ENCODE measurements around the gene FRK.

The FRK gene

DNA sequence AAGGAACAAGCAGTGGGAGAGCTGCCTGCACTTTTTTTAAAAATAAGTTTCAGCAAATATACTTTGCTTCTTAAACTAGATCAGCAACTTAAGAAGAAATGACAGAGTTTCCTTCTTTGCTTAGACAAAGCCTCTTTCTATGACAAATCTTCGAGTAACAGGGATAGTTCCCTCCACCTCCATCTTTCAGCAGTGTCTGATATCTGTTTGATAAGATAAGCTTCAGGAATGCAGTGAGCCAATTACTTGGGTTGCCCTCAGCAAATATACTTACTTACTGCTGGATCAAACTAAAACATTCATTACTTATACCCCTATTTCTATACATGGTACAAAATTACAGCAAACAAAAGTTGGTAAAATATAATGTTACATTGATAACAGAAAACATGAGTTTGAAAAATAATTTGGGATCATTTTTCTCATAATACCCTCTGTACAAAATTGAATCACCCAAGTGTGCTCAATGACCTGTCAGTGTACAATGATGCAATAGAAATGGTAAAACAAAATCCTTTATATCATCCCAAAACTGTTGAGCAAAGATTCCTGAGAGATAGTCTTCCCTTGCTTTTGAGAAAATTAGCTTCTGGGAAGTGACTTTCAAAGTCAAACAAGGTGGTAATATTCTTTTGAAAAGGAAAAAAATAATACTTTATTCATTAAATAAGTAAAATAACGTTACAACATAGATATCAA is 24.5 kb downstream of the FRK start:
- in situ Hi-C loops (cut with MboI; ENCODE audit: low sequenced_read_pairs) = no loop called here

DNA sequence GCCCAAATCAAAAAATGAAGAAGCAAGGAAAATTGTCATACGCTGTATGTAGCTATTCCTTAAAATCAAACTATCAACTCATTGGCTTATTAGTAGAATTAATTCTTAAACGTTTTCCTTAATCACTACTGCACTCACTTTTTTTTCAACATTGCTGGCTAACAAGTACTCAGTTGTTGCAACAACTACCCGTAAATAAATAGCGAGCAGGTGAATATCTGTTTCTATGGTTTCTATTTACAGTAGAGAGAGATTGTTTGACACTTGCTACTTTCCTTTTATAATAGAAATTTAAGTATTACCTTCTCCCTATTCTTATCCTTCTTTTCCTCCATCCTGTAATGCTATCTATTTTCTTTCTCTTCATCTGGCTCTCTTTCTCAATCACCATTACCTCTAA is 25.1 kb downstream of the FRK start:
- in situ Hi-C loops (cut with MboI; ENCODE audit: low sequenced_read_pairs) = no loop called here

DNA sequence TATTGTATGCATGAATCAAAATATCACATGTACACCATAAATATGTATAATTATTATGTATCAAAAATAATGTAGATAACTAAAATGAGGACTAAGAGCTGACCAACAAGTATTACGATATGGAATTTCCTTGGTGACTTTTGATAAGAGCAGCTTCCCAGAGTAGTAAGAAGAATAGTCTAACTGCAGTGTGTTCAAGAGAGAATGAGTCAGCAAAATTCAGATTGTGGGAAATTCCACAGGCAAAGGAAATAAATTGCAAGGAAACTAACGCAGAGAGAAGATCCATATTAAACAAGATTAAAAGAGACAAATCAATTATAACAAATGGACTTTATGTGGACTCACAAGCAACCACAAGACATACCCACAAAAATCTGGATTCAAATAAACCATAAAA is 26.4 kb downstream of the FRK start:
- in situ Hi-C loops (cut with MboI; ENCODE audit: low sequenced_read_pairs) = no loop called here

DNA sequence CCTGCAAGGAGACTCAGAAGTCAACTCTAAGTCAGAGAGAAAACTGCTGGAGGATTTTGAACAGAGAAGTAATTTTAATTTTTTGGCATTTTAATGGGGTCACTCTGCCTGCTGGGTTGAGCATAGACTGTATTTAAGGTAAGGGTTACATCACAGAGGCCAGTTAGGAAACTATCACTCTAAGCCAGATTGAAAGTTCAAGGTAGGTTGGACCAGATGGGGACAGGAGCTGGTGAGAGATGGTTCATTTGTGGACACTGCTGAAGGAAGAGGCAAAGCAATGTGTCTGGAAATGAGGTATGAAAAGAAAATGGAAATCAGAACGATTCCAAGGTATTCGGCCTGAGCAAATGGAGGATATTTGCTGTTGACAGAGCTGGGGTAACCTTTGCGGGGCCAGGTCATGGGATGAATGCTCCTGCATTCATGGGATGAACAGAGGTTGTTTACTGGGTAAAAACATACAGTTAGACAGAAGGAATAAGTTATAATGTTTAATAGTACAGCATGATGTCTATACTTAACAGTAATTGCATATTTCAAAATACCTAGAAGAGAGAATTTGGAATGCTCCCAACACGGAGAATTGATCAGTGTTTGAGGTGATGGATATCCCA is 26.9 kb downstream of the FRK start:
- in situ Hi-C loops (cut with MboI; ENCODE audit: low sequenced_read_pairs) = no loop called here

DNA sequence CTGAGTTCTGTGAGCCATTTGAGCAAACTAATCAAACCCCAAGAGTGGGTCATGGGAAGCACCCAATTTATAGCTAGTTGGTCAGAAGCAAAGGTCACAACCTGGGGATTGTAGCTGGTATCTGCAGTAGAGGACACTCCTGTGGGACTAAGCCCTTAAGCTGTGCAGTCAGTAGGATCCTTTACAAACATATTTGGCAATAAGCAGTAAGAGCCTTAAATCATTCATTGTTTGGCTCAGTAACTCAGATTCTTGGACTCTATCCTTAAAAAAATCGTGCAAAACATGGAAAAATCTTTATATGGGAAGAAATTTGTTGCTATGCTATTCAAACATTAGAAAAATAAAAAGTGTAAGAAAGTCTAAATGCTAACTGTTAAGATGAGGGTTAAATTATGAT is 29.9 kb downstream of the FRK start:
- in situ Hi-C loops (cut with MboI; ENCODE audit: low sequenced_read_pairs) = no loop called here

DNA sequence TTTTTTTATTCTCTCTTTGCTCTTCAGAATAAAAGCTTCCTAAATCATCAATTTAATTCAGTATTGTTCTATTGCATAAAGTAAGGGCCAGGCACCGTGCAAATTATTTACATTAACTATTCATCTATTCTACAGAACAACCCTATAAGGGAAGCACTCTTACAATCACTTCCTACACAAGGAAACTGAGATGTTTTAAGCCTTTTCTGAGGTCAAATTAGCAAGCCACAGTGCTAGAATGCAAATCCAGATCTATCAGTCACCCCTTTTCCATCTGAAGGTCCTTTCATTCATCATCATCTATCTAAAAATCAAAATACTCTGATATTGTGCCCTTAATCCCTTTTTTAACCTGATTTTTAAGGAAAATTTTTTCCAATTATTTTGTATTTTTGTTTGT is 31.2 kb downstream of the FRK start:
- in situ Hi-C loops (cut with MboI; ENCODE audit: low sequenced_read_pairs) = no loop called here

DNA sequence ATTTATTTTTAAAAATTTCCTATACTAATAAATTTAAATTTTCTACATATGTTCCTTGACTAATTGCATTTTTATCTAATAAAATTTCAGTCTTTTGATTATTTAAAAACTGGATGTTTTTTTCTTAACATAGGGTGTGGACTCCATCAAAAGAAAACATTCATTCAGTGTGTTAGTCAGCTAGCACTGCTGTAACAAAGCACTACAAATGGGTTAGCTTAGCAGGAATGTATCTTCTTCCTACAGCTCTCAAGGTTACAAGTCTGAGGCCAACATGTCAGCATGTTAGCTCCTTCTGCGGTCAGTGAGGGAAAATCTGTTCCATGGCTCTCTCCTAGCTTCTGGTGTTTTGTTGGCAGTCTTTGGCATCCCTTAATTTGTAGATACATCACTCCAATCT is 32.5 kb downstream of the FRK start:
- in situ Hi-C loops (cut with MboI; ENCODE audit: low sequenced_read_pairs) = no loop called here

DNA sequence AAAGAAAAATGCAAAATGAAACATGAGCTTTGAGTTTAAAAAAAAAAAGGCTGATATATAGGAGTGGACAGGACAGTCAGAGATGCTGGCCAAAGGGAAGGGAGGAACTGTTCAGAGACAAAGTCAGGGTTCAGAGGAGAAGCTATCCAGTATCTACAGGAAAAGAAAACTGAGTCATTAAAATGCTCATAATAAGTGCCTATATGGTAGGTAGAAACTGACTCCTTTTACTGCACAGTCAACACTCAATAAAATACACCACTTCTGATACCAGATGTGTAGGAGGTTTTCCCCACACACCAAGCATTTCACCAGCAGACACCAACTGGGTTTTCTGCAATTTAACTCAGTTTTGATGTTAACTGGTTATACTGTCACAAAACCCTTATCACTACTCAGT is 32.9 kb downstream of the FRK start:
- in situ Hi-C loops (cut with MboI; ENCODE audit: low sequenced_read_pairs) = no loop called here

DNA sequence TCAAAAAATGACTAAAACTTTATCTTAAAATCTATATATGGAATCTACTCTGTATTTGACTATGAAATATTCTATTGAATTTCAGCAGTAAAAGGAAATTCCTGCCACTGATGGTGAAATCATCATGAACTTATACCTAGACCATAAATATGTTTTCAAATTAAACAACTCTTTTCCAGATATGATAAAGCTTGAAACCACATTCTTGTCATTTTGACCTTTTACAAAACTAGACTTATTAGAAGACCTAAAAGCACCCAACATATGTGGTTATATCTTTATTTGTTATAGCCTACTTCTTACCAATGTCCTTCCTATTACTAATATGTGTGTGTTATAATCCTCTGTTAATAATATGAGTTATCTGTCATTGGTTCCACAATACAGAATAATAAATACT is 35.3 kb downstream of the FRK start:
- in situ Hi-C loops (cut with MboI; ENCODE audit: low sequenced_read_pairs) = no loop called here

DNA sequence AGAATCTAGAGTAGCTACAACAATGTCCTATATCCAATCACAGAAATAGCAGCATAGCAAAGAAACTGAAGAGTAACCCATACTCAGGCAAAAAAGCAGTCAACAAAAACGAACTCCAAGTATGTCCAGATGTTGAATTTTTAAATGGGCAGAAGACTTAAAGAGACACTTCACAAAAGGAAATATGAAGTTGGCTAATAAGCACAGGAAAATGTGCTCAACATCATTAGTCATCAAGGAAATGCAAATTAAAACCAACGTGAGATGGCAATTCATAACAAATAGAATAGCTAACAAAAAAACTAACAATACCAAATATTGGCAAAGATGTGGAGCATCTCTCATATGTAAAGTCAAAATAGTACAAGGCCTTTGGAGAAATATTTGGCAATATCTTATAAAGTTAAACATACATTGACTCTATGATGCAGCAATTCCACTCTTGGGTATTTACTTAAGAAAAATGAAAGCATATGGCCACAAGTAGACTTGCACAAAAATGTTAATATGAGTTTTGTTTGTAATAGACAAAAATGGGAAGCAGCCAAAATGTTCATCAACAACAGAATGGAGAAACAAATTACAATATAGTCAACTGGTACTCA is 37.7 kb downstream of the FRK start:
- in situ Hi-C loops (cut with MboI; ENCODE audit: low sequenced_read_pairs) = no loop called here

DNA sequence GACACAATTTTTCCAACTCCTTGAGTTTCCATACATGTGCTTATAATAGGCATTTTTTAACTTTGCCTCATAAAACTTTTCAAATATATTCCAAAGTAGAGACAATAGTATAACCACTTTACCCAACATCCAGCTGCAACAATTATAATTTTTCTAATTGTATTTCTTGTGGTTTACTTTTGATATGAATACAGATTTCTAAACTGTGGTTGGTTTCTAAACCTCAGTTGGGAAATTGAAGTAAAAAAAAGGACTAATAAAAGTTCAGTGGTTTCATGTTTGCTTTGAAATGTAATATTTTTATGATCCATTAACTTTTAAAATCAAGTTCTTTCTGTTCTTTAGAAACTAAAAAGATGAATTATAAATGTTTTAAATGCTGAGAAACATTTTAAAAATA is 40.0 kb downstream of the FRK start:
- in situ Hi-C loops (cut with MboI; ENCODE audit: low sequenced_read_pairs) = no loop called here

DNA sequence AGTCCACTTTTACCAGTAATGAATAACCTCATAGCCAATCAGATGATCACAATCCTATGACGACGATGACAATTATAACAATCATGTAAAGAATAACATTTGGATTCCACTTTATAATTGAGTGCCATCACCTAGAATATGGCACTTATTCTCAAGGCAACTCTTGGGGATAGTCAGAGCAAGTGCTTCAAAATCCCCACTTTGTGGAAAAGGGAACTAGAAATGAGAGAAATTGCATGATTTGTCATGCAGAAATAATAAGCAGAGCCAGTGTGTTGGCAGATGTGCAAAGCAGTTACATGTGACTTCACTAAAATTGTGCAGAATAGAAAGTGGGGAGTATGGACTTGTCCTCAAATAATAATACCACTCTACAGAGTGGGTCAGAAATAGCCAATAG is 41.3 kb downstream of the FRK start:
- in situ Hi-C loops (cut with MboI; ENCODE audit: low sequenced_read_pairs) = no loop called here

DNA sequence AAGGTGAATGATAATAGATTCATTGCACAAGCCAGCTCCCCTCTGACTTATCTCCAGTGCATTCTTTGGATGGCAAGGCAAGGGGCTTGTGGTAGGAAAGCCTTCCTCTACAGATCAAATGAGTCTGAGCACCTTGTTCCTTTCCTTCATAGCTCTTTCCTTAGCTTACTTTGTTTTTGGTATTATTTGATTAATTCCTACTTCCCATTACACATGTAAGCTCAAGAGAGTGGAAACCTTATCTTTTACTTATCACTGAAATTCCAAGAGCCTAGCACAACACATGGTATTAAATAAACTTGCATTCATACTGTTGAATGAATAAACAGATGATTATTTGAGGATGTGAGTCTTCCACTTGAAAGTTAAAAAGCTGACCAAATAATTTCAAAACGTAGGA is 41.7 kb downstream of the FRK start:
- in situ Hi-C loops (cut with MboI; ENCODE audit: low sequenced_read_pairs) = no loop called here

DNA sequence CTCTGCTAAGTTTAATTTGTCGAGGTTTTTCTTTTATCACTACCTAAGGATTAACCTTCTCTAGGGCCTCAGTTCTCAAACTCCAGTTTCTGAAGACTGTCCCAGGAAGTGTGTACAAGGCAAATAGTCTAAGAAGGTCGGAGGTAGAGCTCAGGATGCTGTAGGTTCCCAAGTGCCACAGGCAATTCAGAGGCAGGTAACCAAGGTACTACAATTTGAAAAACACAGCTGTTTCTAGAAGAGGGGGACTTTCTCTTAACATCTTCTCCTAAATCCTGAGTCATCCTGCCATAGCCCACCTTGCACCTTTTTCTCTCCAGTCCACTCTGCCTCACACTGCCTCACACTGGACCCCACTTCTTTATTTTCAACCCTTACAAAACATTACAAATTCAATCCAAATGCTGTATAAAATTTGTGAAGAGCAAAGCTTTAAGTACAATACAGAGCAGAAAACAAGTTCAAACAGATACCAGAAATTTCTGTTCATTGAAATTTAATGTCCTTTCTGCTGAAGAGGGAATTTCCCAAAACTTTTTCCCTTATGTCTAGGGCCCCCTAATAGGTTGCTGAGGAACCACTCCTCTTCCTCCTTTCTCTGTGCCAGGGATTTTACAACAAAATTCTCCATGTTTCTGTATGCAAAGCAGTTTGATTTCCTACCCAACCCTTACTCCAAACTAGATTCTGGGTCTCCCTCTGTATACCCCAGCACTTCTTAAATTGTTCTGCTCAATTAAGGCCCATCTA is 43.0 kb downstream of the FRK start:
- in situ Hi-C loops (cut with MboI; ENCODE audit: low sequenced_read_pairs) = no loop called here

DNA sequence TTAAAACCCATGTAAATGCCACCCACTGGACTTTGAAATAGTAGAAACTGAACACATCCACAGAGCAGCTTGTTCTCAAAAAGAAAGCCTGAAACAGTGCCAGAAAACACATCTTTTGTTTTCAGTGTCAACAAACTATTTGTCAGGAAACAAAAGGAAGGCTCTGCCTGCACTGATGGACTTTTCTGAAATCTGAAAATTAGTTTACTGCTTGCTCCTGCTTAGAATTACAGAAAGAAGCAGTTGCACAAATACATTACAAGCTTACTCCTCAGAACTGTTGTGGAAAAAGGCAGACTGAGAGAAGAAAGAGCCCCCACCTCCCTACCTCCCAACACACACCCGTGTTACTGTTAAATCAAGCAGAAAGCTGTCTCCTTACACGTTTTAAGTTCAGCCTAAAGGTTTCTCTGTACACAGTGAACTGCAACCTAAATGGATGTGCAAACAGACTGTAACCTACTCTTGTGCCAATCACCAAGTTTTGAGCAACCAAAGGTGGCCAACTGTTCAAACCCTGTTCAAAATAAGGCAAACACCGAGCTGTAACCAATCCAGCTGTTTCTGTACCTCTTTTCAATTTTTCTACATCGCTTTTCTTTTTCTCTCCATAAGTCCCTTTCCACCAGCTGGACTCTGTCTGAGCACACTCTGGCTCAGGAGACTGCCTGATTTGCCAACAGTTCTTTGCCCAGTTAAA is 43.7 kb downstream of the FRK start:
- in situ Hi-C loops (cut with MboI; ENCODE audit: low sequenced_read_pairs) = no loop called here

DNA sequence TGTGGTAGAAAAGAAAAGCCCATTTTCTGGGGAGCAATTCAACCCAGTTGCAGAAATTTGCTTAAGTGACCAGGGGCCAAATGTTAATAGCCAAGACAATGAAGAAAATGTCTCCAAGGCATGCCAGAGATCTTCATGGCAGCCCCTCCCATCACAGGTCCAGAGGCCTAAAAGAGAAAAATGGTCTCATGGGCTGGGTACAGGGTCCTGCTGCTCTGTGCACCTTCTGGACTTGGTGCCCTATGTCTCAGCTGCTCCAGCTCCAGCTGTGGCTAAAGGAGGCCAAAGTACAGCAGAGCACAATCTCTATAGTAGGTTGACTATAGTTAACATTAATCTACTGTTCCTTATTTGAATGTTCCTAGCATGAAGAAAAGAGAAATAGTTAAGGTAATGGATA is 44.7 kb downstream of the FRK start:
- in situ Hi-C loops (cut with MboI; ENCODE audit: low sequenced_read_pairs) = no loop called here

DNA sequence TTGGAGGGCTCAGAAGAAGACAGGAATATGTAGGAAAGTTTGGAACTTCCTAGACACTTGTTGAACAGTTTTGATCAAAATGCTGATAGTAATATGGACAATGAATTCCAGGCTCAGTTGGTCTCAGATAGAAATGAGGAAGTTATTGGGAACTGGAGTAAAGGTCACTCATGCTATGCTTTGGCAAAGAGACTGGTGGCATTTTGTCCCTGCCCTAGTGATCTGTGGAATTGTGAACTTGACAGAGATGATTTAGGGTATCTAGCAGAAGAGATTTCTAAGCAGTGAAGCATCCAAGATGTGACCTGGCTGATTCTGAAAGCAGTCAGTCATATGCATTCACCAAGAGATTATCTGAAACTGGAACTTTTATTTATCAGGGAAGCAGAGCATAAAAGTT is 45.1 kb downstream of the FRK start:
- in situ Hi-C loops (cut with MboI; ENCODE audit: low sequenced_read_pairs) = no loop called here

DNA sequence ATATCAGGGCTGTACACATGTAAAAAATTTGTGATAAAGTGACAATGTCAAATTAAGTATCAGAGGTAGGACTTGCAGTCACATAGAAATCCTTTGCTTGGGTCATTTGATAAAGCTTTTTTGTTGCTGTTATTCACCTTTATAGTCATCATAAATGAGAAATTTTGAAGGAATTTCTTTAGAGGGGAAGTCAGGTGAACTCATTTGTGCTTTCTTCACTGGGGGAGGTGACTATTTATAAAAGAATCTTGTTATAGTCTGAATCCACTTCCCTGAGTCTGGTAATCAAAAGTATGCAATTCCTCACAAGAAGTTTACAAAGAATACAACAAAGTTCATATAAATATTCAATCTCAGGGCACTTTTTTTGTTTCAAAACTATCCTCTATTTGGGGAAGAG is 47.7 kb downstream of the FRK start:
- in situ Hi-C loops (cut with MboI; ENCODE audit: low sequenced_read_pairs) = no loop called here

DNA sequence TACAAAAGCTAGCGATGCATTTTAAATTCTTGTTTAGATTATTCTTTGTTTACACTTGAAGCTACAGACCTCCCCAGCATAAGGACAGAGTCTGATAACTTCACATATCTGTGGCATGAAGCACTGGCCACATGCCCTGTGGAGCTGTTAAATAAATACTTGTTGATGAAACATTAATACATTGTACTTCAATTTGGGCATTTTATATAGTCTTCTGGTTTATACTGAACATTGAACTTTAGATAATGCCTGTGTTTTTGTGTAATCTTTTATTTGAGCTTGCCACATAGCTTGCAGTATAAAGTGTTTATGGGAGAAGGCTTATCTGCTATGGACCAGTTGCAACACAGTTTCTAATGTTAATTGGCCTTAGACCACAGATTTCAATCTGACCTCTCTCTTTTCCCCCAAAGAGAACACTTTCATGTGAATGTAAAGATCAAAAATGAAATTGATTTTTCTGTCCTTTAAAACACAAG is 48.2 kb downstream of the FRK start:
- in situ Hi-C loops (cut with MboI; ENCODE audit: low sequenced_read_pairs) = no loop called here

DNA sequence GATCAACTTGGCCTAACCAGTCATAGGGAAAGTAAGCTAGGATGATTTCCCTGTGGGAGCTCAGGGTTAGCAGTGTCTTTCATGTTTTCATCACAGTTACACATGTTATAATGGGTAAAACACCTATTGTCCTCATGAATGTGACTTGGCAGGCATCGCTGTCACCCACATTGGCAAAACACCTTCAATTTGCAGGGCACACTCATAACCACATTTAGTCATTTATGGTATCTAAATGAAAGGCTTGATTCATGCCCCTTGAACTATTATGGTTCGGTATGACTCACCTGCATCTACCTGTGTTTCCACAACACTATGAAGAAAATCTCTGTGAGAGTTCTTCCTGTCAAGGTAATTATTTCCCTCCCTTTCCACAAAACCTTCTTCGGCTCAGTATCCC is 49.2 kb downstream of the FRK start:
- in situ Hi-C loops (cut with MboI; ENCODE audit: low sequenced_read_pairs) = no loop called here

DNA sequence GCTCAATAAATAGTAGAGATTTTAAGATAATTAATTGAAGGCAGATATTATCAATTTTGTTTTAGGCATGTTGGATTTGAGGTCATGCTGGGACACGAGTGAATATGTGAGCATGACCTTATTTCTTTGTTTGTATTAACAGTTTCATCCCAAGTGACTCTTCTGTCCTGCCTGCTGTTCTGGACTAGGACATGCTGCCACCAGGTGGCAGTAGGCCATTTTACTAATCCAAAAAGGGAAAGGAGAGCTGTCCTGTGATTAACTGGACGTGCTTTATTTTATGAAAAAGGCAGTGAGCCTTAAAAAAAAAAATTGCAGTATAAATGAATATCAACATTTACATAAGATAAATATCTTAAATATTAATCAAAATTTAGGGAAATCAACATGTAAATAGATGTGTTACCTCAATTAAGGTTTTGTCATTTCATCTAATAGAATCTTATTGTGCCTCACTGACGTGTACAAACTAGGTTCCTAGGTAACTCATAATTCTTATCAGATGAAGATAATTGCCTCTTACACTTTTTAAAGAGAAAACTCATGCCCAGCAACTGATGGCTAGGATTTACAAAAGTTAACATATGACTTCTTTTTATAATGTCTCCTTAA is 49.8 kb downstream of the FRK start:
- in situ Hi-C loops (cut with MboI; ENCODE audit: low sequenced_read_pairs) = no loop called here

Measured in HL-60/S4 treated with retinoic acid at 250 ng/mL for 4 days and 3 days (cell line).